Stomach (tissue), 4 donors: Measurements from ENCODE around the gene TPO.

Experiments used
- CTCF ChIP-seq, 7 experiments: fragments of 450-650 bp in 4 of 7; fragments of 200-600 bp in 3 of 7; sonication (generic) in 3 of 7; IDR thresholded peaks; one replicate each; pipeline ENCODE4 v1.5.1; 2016 to 2019; ENCODE audit warnings: antibody characterized with exemption in 7 of 7, control low read depth in 2 of 7, mild to moderate bottlenecking in 1 of 7
- EP300 ChIP-seq: sonication (generic); formaldehyde crosslinking; IDR thresholded peaks from one replicate; pipeline ENCODE4 v1.6.1; 2017; ENCODE audit warnings: antibody characterized with exemption
- POLR2A ChIP-seq, 4 donors: fragments of 450-650 bp; IDR thresholded peaks; one replicate each; pipeline ENCODE4 v1.6.1; 2016; ENCODE audit warnings: antibody characterized with exemption in 4 of 4, control low read depth in 2 of 4, mild to moderate bottlenecking in 1 of 4, moderate library complexity in 1 of 4
- POLR2AphosphoS5 ChIP-seq, 3 donors: sonication (generic); formaldehyde crosslinking; IDR thresholded peaks; one replicate each; pipeline ENCODE4 v1.6.1; 2016; ENCODE audit warnings: antibody characterized with exemption in 3 of 3

GRCh38 chr2:1561811-1562421, 148.7 kb downstream of the TPO start:
- TF ChIP-seq POLR2AphosphoS5 (IDR thresholded peaks at IDR 0.05) (no peak), CTCF (IDR thresholded peaks at IDR 0.05) (no peak), EP300 (no peak), POLR2A (IDR thresholded peaks at IDR 0.05) (no peak)
